ENCODE measurements around the gene CLEC9A.

GRCh38 chr12:9992296-9992695, 38.2 kb upstream of the CLEC9A start:
- TF ChIP-seq MAX (IDR thresholded peaks at IDR 0.05): no peak
- no peak for TF ChIP-seq ZBTB7A (IDR thresholded peaks at IDR 0.05; ENCODE audit: low read depth)
- TF ChIP-seq YY1 (IDR thresholded peaks at IDR 0.05; ENCODE audit: low read depth): no peak
- TF ChIP-seq FOXM1 (IDR thresholded peaks at IDR 0.05; ENCODE audit: borderline replicate concordance, low read depth): no peak
- no peak for TF ChIP-seq REST (IDR thresholded peaks at IDR 0.05; ENCODE audit: low read depth)
- TF ChIP-seq CEBPB (IDR thresholded peaks at IDR 0.05): no peak
- no peak for TF ChIP-seq EP300 (IDR thresholded peaks at IDR 0.05; ENCODE audit: borderline replicate concordance)
- no peak for TF ChIP-seq RAD21 (IDR thresholded peaks at IDR 0.05; ENCODE audit: low read depth)
- no peak for TF ChIP-seq TAF1 (IDR thresholded peaks at IDR 0.05; ENCODE audit: low read depth)
- no peak for TF ChIP-seq CREB1 (IDR thresholded peaks at IDR 0.05; ENCODE audit: low read depth)
- no peak for TF ChIP-seq TEAD4 (IDR thresholded peaks at IDR 0.05)
- TF ChIP-seq USF1 (IDR thresholded peaks at IDR 0.05): no peak
- no peak for TF ChIP-seq EGR1 (IDR thresholded peaks at IDR 0.05)

All from Ishikawa (cell line).